Activated T-helper 17 cell treated with anti-CD3 and anti-CD28 coated beads, Interleukin-2, amount 50 U/mL, for 72 hours (primary cell): ENCODE results near the gene TSPO2. TPM values are rescaled to one million over a fixed set of nuclear protein-coding genes. Genes with fewer than 3 reads are reported as not detected.
"Not testable (repeated sequence)": the region's sequence is repeated elsewhere in the genome, so short reads cannot be mapped to it uniquely, and the experiment has no call there.

ENCODE experiments used
- ATAC-seq: fragments of 150-1000 bp; cut with Tn5 transposase; replicated peaks from 2 replicates; pipeline ENCODE4 v1.10.0; 2021; ENCODE audit warnings: mild to moderate bottlenecking, moderate library complexity
- H3K27ac Mint-ChIP-seq: one replicate; pipeline ENCODE4 v1.8.0; 2022; ENCODE audit warnings: mixed read lengths
- H3K27me3 Mint-ChIP-seq: one replicate; pipeline ENCODE4 v1.8.0; 2022; ENCODE audit warnings: mixed read lengths
- H3K36me3 Mint-ChIP-seq: one replicate; pipeline ENCODE4 v1.8.0; 2022; ENCODE audit warnings: low read depth, mild to moderate bottlenecking, mixed read lengths
- H3K4me1 Mint-ChIP-seq: one replicate; pipeline ENCODE4 v1.8.0; 2022; ENCODE audit warnings: mixed read lengths
- H3K4me3 Mint-ChIP-seq: one replicate; pipeline ENCODE4 v1.8.0; 2022; ENCODE audit warnings: mild to moderate bottlenecking, mixed read lengths
- H3K9me3 Mint-ChIP-seq: one replicate; pipeline ENCODE4 v1.8.0; 2022; ENCODE audit warnings: mixed read lengths
- total RNA-seq, 2 donors: library from RNA; stranded (reverse); gene quantifications; one replicate each; pipeline ENCODE4 v1.2.3, GENCODE V29; 2022

The TSPO2 gene, protein sequence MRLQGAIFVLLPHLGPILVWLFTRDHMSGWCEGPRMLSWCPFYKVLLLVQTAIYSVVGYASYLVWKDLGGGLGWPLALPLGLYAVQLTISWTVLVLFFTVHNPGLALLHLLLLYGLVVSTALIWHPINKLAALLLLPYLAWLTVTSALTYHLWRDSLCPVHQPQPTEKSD
- not detected for total RNA-seq

GRCh38 chr6:41042226-41043055 lies at the start of gene TSPO2:
Gene TSPO2 (plus strand): TSS chr6:41042467. CDS start chr6:41042986, 519 bp downstream.
- no peaks in the 10 kb centered on the region for H3K9me3 Mint-ChIP-seq
- no peak within 1 kb of the TSS for H3K4me3 Mint-ChIP-seq
- no peak within 1 kb of the TSS for H3K27ac Mint-ChIP-seq
- no peaks in the 10 kb centered on the region for H3K4me1 Mint-ChIP-seq
- ATAC-seq = no peak
- H3K36me3 Mint-ChIP-seq = no peaks in the 10 kb centered on the region
- no peaks in the 10 kb centered on the region for H3K27me3 Mint-ChIP-seq

DNA sequence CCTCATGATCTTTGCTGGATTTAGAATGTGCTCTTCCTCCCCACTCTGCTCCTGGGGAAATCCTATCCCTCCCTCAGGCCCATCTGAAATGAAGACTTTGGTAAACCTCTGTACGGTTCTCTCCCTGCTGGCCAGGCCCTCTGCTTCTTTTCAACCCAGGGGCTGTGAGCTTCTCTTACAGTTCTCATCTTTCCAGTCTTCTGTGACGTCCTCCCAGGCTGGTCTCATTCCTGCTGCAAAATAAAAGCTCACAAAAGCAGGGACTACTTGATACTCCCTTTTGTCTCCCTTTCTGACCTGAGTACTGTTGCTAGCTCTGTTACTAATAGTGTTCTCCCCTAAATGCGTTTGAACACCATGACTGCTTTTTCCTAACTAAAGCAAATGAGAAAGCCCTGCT lies 49.5 kb upstream of the TSPO2 start:
- Mint-ChIP-seq H3K27me3 (peaks cover 34% of the 10 kb centered on the region), H3K4me1 (no peaks in the 10 kb centered on the region), H3K9me3 (no peaks in the 10 kb centered on the region), H3K4me3 (no peak overlapping the region), H3K36me3 (no peaks in the 10 kb centered on the region), H3K27ac (no peak overlapping the region)
- no peak for ATAC-seq

GRCh38 chr6:40996591-40997233 lies 45.6 kb upstream of the TSPO2 start:
- no peaks in the 10 kb centered on the region for H3K9me3 Mint-ChIP-seq
- no peak overlapping the region for H3K27ac Mint-ChIP-seq
- H3K4me1 Mint-ChIP-seq = no peaks in the 10 kb centered on the region
- H3K27me3 Mint-ChIP-seq = peaks cover 26% of the 10 kb centered on the region
- no peak for ATAC-seq
- no peaks in the 10 kb centered on the region for H3K36me3 Mint-ChIP-seq
- H3K4me3 Mint-ChIP-seq = no peak overlapping the region

DNA sequence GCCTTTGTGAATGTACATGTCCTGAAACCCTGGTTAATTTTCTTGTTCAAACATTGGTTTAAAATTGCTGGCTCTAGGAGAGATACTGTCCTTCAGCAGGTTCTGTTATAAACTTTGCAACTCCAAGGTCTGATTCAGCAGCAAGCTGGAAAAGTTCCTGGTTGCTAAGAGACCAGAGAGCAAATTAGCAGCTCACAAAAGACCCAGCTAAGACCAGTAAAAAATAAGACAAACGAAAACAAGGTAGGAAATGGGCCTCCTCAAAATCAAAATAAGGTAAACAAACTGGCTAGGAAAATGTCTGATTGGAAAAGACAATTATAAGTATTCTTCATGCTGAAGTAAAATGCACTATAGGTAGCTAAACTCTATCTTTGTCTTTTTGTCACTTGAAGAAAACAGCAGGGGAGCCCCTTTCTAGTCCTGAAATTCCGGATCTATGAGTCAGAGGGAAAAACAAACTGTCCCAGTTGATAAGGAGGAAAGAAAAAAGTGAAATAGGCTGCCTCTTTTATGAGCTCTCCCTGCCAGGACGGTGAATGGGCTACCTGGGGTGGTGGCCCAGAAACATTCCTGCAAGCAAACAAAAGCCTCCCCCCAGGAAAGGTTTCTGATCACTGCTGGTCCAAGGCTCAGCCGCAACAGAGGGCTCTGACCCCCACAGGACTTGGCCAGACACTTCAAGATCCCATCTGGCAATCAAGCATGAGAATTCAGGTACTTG lies 44.9 kb upstream of the TSPO2 start:
- ATAC-seq = no peak
- H3K4me1 Mint-ChIP-seq = no peaks in the 10 kb centered on the region
- no peak overlapping the region for H3K27ac Mint-ChIP-seq
- no peak overlapping the region for H3K4me3 Mint-ChIP-seq
- H3K27me3 Mint-ChIP-seq = peaks cover 26% of the 10 kb centered on the region
- no peaks in the 10 kb centered on the region for H3K9me3 Mint-ChIP-seq
- H3K36me3 Mint-ChIP-seq = no peaks in the 10 kb centered on the region

DNA sequence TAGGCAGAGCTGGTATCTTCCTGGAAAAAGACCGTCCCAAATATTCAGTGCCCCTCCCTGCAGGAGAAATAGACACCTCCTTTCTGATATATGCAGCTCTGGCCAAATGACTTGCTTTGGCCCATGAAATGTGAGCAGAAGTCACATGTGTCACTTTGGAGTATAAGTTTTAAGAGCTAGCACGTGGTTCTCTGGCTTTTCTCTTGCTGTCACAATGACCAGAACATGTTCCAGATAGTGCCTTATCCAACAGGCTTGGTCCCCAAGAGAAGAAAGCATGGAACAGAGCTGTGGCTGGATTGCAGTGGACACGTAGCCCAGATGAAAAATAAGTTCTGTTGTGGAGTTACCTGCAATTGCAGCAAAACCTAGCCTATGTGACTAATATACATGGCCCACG lies 43.6 kb upstream of the TSPO2 start:
- H3K27me3 Mint-ChIP-seq = peaks cover 27% of the 10 kb centered on the region
- H3K4me3 Mint-ChIP-seq = no peak overlapping the region
- H3K9me3 Mint-ChIP-seq = no peaks in the 10 kb centered on the region
- no peaks in the 10 kb centered on the region for H3K4me1 Mint-ChIP-seq
- no peaks in the 10 kb centered on the region for H3K36me3 Mint-ChIP-seq
- no peak for ATAC-seq
- H3K27ac Mint-ChIP-seq = no peak overlapping the region

GRCh38 chr6:40999569-40999968 lies 42.7 kb upstream of the TSPO2 start:
- no peaks in the 10 kb centered on the region for H3K36me3 Mint-ChIP-seq
- H3K4me1 Mint-ChIP-seq = no peaks in the 10 kb centered on the region
- H3K4me3 Mint-ChIP-seq = no peak overlapping the region
- no peak overlapping the region for H3K27ac Mint-ChIP-seq
- H3K27me3 Mint-ChIP-seq = peaks cover 24% of the 10 kb centered on the region
- H3K9me3 Mint-ChIP-seq = no peaks in the 10 kb centered on the region
- ATAC-seq = no peak

GRCh38 chr6:41000248-41000647 lies 42.0 kb upstream of the TSPO2 start:
- H3K27ac Mint-ChIP-seq = no peak overlapping the region
- H3K4me1 Mint-ChIP-seq = no peaks in the 10 kb centered on the region
- H3K36me3 Mint-ChIP-seq = no peaks in the 10 kb centered on the region
- H3K27me3 Mint-ChIP-seq = peaks cover 26% of the 10 kb centered on the region
- no peak for ATAC-seq
- H3K4me3 Mint-ChIP-seq = no peak overlapping the region
- H3K9me3 Mint-ChIP-seq = no peaks in the 10 kb centered on the region

DNA sequence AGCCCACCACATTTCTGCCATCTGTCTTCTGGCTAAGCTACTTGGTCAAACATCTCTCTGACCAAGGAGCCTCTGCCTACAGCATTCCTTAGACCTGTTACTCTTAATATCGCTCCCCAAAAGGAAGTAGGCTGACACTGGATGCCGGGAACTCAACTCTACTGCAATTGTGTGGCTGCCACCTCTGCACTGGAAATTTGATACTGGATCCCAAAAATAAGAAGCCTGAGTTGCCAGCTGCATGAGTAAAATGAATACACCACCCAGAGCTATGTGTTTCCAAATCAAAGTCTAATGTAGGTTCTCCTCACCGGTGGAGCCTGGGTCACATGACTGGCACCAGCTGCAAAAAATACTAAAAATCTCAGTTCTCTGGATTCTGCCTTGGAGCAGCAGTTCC lies 40.1 kb upstream of the TSPO2 start:
- no peaks in the 10 kb centered on the region for H3K36me3 Mint-ChIP-seq
- H3K9me3 Mint-ChIP-seq = no peaks in the 10 kb centered on the region
- peaks cover 24% of the 10 kb centered on the region for H3K27me3 Mint-ChIP-seq
- H3K4me3 Mint-ChIP-seq = no peak overlapping the region
- no peak overlapping the region for H3K27ac Mint-ChIP-seq
- H3K4me1 Mint-ChIP-seq = no peaks in the 10 kb centered on the region
- no peak for ATAC-seq

DNA sequence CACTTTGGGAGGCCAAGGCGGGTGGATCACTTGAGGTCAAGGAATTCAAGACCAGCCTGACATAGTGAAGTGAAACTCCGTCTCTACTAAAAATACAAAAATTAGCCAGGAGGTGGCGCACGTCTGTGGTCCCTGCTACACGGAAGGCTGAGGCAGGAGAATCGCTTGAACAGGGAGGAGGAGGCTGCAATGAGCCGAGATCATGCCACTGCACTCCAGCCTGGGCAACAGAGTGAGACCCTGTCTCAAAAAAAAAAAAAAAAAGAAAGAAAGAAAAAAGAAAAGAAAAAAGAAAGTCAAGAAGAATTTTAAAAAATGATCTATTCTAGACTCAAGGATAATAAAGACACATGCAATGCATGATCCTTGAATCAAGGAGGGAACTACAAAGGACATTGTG lies 36.0 kb upstream of the TSPO2 start:
- not testable (repeated sequence) for H3K4me3 Mint-ChIP-seq, H3K36me3 Mint-ChIP-seq, H3K9me3 Mint-ChIP-seq, H3K27ac Mint-ChIP-seq, H3K4me1 Mint-ChIP-seq
- ATAC-seq = peak; percentile 66
- peaks cover 20% of the 10 kb centered on the region for H3K27me3 Mint-ChIP-seq

DNA sequence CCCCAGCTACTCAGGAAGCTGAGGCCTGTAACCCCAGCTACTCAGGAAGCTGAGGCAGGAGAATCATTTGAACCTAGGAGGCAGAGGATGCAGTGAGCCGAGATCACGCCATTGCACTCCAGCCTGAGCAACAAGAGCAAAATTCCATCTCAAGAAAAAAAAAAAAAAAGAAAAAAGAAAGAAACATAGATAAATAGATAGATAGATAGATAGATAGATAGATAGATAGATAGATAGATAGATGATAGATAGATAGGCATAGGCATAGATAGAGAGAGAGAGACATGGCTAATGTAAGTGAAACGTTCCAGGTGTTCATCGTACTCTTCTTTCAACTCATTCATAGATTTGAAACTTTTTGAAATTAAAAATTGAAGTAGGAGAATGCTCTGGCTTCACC lies 35.3 kb upstream of the TSPO2 start:
- not testable (repeated sequence) for H3K9me3 Mint-ChIP-seq, H3K27ac Mint-ChIP-seq, ATAC-seq, H3K4me1 Mint-ChIP-seq, H3K4me3 Mint-ChIP-seq, H3K36me3 Mint-ChIP-seq
- H3K27me3 Mint-ChIP-seq = peaks cover 16% of the 10 kb centered on the region

GRCh38 chr6:41008011-41008410 lies 34.3 kb upstream of the TSPO2 start:
- no peaks in the 10 kb centered on the region for H3K9me3 Mint-ChIP-seq
- H3K36me3 Mint-ChIP-seq = no peaks in the 10 kb centered on the region
- H3K27me3 Mint-ChIP-seq = peaks cover 15% of the 10 kb centered on the region
- H3K4me3 Mint-ChIP-seq = no peak overlapping the region
- no peaks in the 10 kb centered on the region for H3K4me1 Mint-ChIP-seq
- ATAC-seq = no peak
- H3K27ac Mint-ChIP-seq = no peak overlapping the region

- H3K9me3 Mint-ChIP-seq = no peaks in the 10 kb centered on the region
- no peak overlapping the region for H3K4me3 Mint-ChIP-seq
- H3K36me3 Mint-ChIP-seq = no peaks in the 10 kb centered on the region
- no peak overlapping the region for H3K27ac Mint-ChIP-seq
- ATAC-seq = no peak
- peaks cover 6% of the 10 kb centered on the region for H3K27me3 Mint-ChIP-seq
- H3K4me1 Mint-ChIP-seq = no peaks in the 10 kb centered on the region
Measured at GRCh38 chr6:41009669-41010068, 32.6 kb upstream of the TSPO2 start.

GRCh38 chr6:41011673-41012072 lies 30.6 kb upstream of the TSPO2 start:
- Mint-ChIP-seq H3K4me1 (no peaks in the 10 kb centered on the region), H3K9me3 (no peaks in the 10 kb centered on the region), H3K27ac (no peak overlapping the region), H3K4me3 (no peak overlapping the region), H3K36me3 (no peaks in the 10 kb centered on the region), H3K27me3 (peaks cover 5% of the 10 kb centered on the region)
- no peak for ATAC-seq

- H3K27ac Mint-ChIP-seq = no peak overlapping the region
- H3K4me1 Mint-ChIP-seq = no peaks in the 10 kb centered on the region
- no peaks in the 10 kb centered on the region for H3K36me3 Mint-ChIP-seq
- ATAC-seq = no peak
- no peaks in the 10 kb centered on the region for H3K9me3 Mint-ChIP-seq
- peaks cover 5% of the 10 kb centered on the region for H3K27me3 Mint-ChIP-seq
- H3K4me3 Mint-ChIP-seq = no peak overlapping the region
Measured at GRCh38 chr6:41013466-41014153, 28.7 kb upstream of the TSPO2 start.
